Mucosa of rectum (tissue), 2 donors: ENCODE data around the gene ARPC2.

Source experiments
- H3K27ac ChIP-seq, 2 donors: one replicate each; pipeline ENCODE4 v1.7.0; 2013; ENCODE audit warnings: inconsistent platforms in 2 of 2, low read depth in 2 of 2, low read length in 2 of 2
- H3K27me3 ChIP-seq, 2 donors: one replicate each; pipeline ENCODE4 v1.7.0; 2013; ENCODE audit warnings: low read length in 2 of 2; ENCODE audit not compliant: control insufficient read depth in 2 of 2, insufficient read depth in 2 of 2
- H3K36me3 ChIP-seq, 2 donors: one replicate each; pipeline ENCODE4 v1.7.0; 2013; ENCODE audit warnings: low read length in 2 of 2; ENCODE audit not compliant: control insufficient read depth in 2 of 2, insufficient read depth in 2 of 2
- H3K4me1 ChIP-seq, 2 donors: one replicate each; pipeline ENCODE4 v1.7.0; 2013; ENCODE audit warnings: low read length in 2 of 2, mild to moderate bottlenecking in 1 of 2; ENCODE audit not compliant: control insufficient read depth in 2 of 2, insufficient read depth in 2 of 2
- H3K4me3 ChIP-seq, 2 donors: one replicate each; pipeline ENCODE4 v1.7.0; 2013; ENCODE audit warnings: low read length in 2 of 2
- H3K9ac ChIP-seq, 2 donors: one replicate each; pipeline ENCODE4 v1.7.0; 2013; ENCODE audit warnings: low read length in 2 of 2, low read depth in 1 of 2, mild to moderate bottlenecking in 1 of 2
- H3K9me3 ChIP-seq, 2 donors: one replicate each; pipeline ENCODE4 v1.7.0; 2013; ENCODE audit warnings: low read length in 2 of 2; ENCODE audit not compliant: control insufficient read depth in 2 of 2
- donor health status: healthy.
- donor health status: Normal muscosa, but diverticular disease.

ARPC2 gene

GRCh38 chr2:218186355-218186766, 30.6 kb upstream of the ARPC2 start:
- Histone ChIP-seq H3K27ac (no peak overlapping the region), H3K9ac (peak overlapping the region in 1 of 2 donors; percentile 47), H3K27me3 (no peaks in the 10 kb centered on the region)

GRCh38 chr2:218186876-218187275, 30.1 kb upstream of the ARPC2 start:
- Histone ChIP-seq H3K36me3 (no peaks in the 10 kb centered on the region), H3K4me3 (no peak overlapping the region), H3K27ac (no peak overlapping the region), H3K9me3 (no peaks in the 10 kb centered on the region), H3K9ac (no peak overlapping the region), H3K4me1 (peaks cover 5 to 7% of the 10 kb centered on the region in 2 donors), H3K27me3 (no peaks in the 10 kb centered on the region)

More at GRCh38 chr2:218186355-218186766, 30.6 kb upstream of the ARPC2 start:
- peaks cover 5 to 8% of the 10 kb centered on the region in 2 donors for H3K4me1 ChIP-seq
- peak overlapping the region in 1 of 2 donors; percentile 52 for H3K4me3 ChIP-seq
- no peaks in the 10 kb centered on the region for H3K36me3 ChIP-seq
- H3K9me3 ChIP-seq, result no peaks in the 10 kb centered on the region

GRCh38 chr2:218187296-218188015, 29.5 kb upstream of the ARPC2 start:
- Histone ChIP-seq H3K27me3 (no peaks in the 10 kb centered on the region), H3K27ac (no peak overlapping the region), H3K9ac (no peak overlapping the region), H3K4me1 (peaks cover 5 to 7% of the 10 kb centered on the region in 2 donors), H3K36me3 (no peaks in the 10 kb centered on the region), H3K9me3 (no peaks in the 10 kb centered on the region), H3K4me3 (no peak overlapping the region)

DNA sequence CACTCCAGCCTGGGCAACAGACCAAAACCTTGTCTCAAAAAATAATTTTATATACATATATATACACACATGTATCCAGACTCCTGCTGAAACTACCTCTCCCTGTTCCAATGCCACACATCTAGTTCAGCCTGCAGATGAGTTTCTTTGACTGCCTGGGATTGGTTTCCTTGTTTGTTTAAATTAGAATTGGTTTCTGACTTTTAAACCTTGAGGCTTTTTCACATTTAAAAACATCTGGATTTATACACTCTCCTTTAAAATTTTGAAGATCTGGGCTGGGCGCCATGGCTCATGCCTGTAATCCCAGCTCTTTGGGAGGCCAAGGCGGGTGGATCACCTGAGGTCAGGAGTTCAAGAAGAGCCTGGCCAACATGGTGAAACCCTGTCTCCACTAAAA, 28.5 kb upstream of the ARPC2 start:
- Histone ChIP-seq H3K9ac (no peak overlapping the region), H3K27ac (no peak overlapping the region), H3K9me3 (no peaks in the 10 kb centered on the region), H3K4me1 (peaks cover 5 to 7% of the 10 kb centered on the region in 2 donors), H3K27me3 (no peaks in the 10 kb centered on the region), H3K36me3 (no peaks in the 10 kb centered on the region), H3K4me3 (no peak overlapping the region)

GRCh38 chr2:218192902-218193430, 24.0 kb upstream of the ARPC2 start:
- H3K27me3 ChIP-seq, result no peaks in the 10 kb centered on the region
- no peaks in the 10 kb centered on the region for H3K36me3 ChIP-seq
- H3K9ac ChIP-seq, result no peak overlapping the region
- no peaks in the 10 kb centered on the region for H3K9me3 ChIP-seq
- no peak overlapping the region for H3K27ac ChIP-seq
- no peak overlapping the region for H3K4me3 ChIP-seq
- H3K4me1 ChIP-seq, result peaks cover 0 to 9% of the 10 kb centered on the region in 2 donors

DNA sequence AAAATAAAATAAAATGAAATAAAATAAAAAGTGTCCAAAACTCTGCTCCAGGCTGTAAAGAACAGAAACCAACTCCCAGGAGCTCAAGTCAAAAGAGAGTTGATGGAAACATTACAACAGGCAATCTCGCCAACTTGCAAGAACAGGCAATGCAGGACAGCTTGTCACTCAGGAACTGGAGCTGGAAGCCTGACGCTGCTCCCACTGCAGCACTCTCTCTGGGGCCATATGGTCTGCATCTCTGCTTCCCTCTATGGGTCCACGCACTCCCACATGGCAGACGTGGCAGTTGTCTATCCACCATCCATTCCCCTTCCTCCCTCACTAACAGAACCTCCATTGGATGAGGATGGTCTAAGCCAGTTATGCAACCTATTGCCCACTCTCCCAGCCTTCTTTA, 23.3 kb upstream of the ARPC2 start:
- no peaks in the 10 kb centered on the region for H3K9me3 ChIP-seq
- H3K27me3 ChIP-seq, result no peaks in the 10 kb centered on the region
- no peak overlapping the region for H3K4me3 ChIP-seq
- no peak overlapping the region for H3K27ac ChIP-seq
- no peaks in the 10 kb centered on the region for H3K36me3 ChIP-seq
- H3K9ac ChIP-seq, result no peak overlapping the region
- H3K4me1 ChIP-seq, result peaks cover 0 to 9% of the 10 kb centered on the region in 2 donors

DNA sequence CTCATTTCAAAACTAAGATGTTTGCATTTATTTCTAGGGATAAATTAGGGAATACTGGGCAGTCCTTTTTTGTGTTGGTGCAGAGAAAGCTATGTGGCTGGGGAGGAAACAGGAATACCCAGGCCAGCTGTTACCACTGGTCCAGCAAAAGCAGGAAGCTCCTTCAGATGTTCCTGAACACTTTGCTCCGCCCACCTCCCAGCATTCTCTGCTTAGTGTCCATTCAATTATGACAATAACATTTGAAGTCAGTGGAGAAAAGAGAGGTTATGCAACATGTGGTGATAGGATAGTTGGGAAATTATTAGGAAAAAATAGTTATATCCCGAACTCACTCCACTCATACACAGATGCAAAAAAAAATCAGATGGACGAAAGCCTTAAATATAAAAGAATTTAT, 22.1 kb upstream of the ARPC2 start:
- H3K27ac ChIP-seq, result no peak overlapping the region
- H3K4me3 ChIP-seq, result no peak overlapping the region
- H3K36me3 ChIP-seq, result no peaks in the 10 kb centered on the region
- H3K9ac ChIP-seq, result no peak overlapping the region
- H3K9me3 ChIP-seq, result no peaks in the 10 kb centered on the region
- no peaks in the 10 kb centered on the region for H3K27me3 ChIP-seq
- H3K4me1 ChIP-seq, result peaks cover 0 to 9% of the 10 kb centered on the region in 2 donors

GRCh38 chr2:218196974-218197373, 20.0 kb upstream of the ARPC2 start:
- Histone ChIP-seq H3K36me3 (no peaks in the 10 kb centered on the region), H3K27me3 (no peaks in the 10 kb centered on the region), H3K9me3 (no peaks in the 10 kb centered on the region), H3K4me3 (no peak overlapping the region), H3K9ac (no peak overlapping the region), H3K4me1 (peaks cover 0 to 9% of the 10 kb centered on the region in 2 donors), H3K27ac (no peak overlapping the region)

DNA sequence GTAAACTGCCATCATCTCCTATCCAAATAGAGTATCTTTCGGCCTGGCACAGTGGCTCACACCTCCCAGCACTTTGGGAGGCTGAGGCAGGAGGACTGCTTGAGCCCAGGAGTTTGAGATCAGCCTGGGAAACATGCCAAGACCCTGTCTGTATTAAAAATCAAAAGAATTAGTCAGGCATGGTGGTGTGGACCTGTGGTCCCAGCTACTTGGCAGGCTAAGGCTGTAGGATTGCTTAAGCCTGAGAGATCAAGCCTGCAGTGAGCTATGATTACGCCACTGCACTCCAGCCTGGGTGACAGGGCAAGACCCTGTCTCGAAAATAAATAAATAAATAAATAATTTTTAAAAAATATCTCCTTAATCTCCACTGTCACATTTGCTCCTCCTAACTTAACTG, 14.7 kb upstream of the ARPC2 start:
- no peaks in the 10 kb centered on the region for H3K27me3 ChIP-seq
- no peak overlapping the region for H3K4me3 ChIP-seq
- no peak overlapping the region for H3K9ac ChIP-seq
- H3K36me3 ChIP-seq, result no peaks in the 10 kb centered on the region
- H3K9me3 ChIP-seq, result no peaks in the 10 kb centered on the region
- H3K27ac ChIP-seq, result no peak overlapping the region
- peaks cover 0 to 4% of the 10 kb centered on the region in 2 donors for H3K4me1 ChIP-seq

DNA sequence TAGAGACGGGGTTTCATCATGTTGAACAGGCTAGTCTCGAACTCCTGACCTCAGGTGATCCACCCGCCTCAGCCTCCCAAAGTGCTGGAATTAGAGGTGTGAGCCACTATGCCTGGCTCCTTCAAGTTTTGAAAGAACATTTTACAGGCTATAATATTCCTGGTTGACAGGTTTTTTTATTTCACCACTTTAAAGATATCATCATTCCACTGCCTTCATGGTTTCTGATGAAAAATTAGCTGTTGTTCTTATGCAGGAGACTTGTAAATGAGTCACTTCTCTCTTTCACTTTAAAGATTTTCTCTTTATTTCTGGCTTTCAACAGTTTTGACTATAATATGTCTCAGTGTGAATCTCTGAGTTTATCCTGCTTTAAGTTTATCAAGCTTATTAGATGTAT, 7.9 kb upstream of the ARPC2 start:
- H3K27me3 ChIP-seq, result no peaks in the 10 kb centered on the region
- no peaks in the 10 kb centered on the region for H3K36me3 ChIP-seq
- no peak overlapping the region for H3K4me3 ChIP-seq
- H3K9ac ChIP-seq, result no peak overlapping the region
- H3K27ac ChIP-seq, result no peak overlapping the region
- no peaks in the 10 kb centered on the region for H3K4me1 ChIP-seq
- H3K9me3 ChIP-seq, result no peaks in the 10 kb centered on the region
